Endodermal cell (in vitro differentiated cells): ENCODE measurements around the gene ASPHD1. TPM values are rescaled to one million over a fixed set of nuclear protein-coding genes. Genes with fewer than 3 reads are reported as not detected.

Source experiments
- DNase-seq: peaks from one replicate; pipeline ENCODE4 v3.0.0-alpha.2; 2017
- H3K27ac ChIP-seq: 2 replicates; pipeline ENCODE4 v1.5.1; 2013; ENCODE audit warnings: mild to moderate bottlenecking, low read depth, low read length, moderate library complexity
- H3K27me3 ChIP-seq: 2 replicates; pipeline ENCODE4 v1.6.1; 2013; ENCODE audit warnings: mild to moderate bottlenecking, low read length, moderate library complexity; ENCODE audit not compliant: insufficient read depth, control insufficient read depth, poor library complexity, severe bottlenecking
- H3K36me3 ChIP-seq: 2 replicates; pipeline ENCODE4 v1.7.0; 2013; ENCODE audit warnings: mild to moderate bottlenecking, low read length, moderate library complexity; ENCODE audit not compliant: control insufficient read depth, insufficient read depth
- H3K4me1 ChIP-seq: one replicate; pipeline ENCODE4 v1.7.0; 2013; ENCODE audit warnings: low read length; ENCODE audit not compliant: control insufficient read depth, insufficient read depth
- H3K4me3 ChIP-seq: 2 replicates; pipeline ENCODE4 v1.5.1; 2013; ENCODE audit warnings: mild to moderate bottlenecking, low read length, moderate library complexity
- H3K9ac ChIP-seq: 2 replicates; pipeline ENCODE4 v1.6.1; 2013; ENCODE audit warnings: mild to moderate bottlenecking, low read length, moderate library complexity; ENCODE audit not compliant: poor library complexity, severe bottlenecking; ENCODE audit errors: extremely low read depth
- H3K9me3 ChIP-seq: 2 replicates; pipeline ENCODE4 v1.6.1; 2013; ENCODE audit warnings: mild to moderate bottlenecking, low read length, moderate library complexity; ENCODE audit not compliant: control insufficient read depth
- H3K27ac Mint-ChIP-seq: 2 replicates; pipeline ENCODE4 v1.8.0; 2020; ENCODE audit warnings: mixed read lengths
- H3K27me3 Mint-ChIP-seq: 2 replicates; pipeline ENCODE4 v1.8.0; 2021; ENCODE audit warnings: mild to moderate bottlenecking, mixed read lengths; ENCODE audit not compliant: insufficient read depth
- H3K36me3 Mint-ChIP-seq: 2 replicates; pipeline ENCODE4 v1.8.0; 2020; ENCODE audit warnings: low read depth, mixed read lengths
- H3K4me1 Mint-ChIP-seq: 2 replicates; pipeline ENCODE4 v1.8.0; 2020; ENCODE audit warnings: mixed read lengths
- H3K4me3 Mint-ChIP-seq: 2 replicates; pipeline ENCODE4 v1.8.0; 2020; ENCODE audit warnings: mild to moderate bottlenecking, moderate library complexity, mixed read lengths
- H3K9me3 Mint-ChIP-seq: 2 replicates; pipeline ENCODE4 v1.8.0; 2020; ENCODE audit warnings: mild to moderate bottlenecking, mixed read lengths
- WGBS, 2 experiments: methylation state at CpG; one replicate each; pipeline versions ENCODE4 v1.1.5 to v1.1.7; 2013; ENCODE audit warnings: missing lambda C conversion rate in 2 of 2, mixed read lengths in 1 of 2; ENCODE audit not compliant: insufficient coverage in 1 of 2, insufficient read length in 1 of 2; 5-methylcytosine and 5-hydroxymethylcytosine counted together
- total RNA-seq, 2 donors: library from RNA; stranded (reverse); fragmentation: NEBNext Ultra II Directional in 1 of 2; extraction: Animal tissue kit (Norgen Biotek cat#: 25700) in 1 of 2; gene quantifications; 2 replicates in 1 of 2; 3 replicates in 1 of 2; pipeline ENCODE4 v1.2.1, GENCODE V29; 2021
- TF ChIP-seq, protein P1 (sequence below): fragments of 200-600 bp; sonication (generic); conservative IDR thresholded peaks from 2 replicates; pipeline ENCODE4 v1.5.0; 2021; ENCODE audit warnings: antibody characterized with exemption, mild to moderate bottlenecking

Gene ASPHD1
- total RNA-seq, 2 donors from 2014 or later, result 6.1 to 8.7 TPM

DNA sequence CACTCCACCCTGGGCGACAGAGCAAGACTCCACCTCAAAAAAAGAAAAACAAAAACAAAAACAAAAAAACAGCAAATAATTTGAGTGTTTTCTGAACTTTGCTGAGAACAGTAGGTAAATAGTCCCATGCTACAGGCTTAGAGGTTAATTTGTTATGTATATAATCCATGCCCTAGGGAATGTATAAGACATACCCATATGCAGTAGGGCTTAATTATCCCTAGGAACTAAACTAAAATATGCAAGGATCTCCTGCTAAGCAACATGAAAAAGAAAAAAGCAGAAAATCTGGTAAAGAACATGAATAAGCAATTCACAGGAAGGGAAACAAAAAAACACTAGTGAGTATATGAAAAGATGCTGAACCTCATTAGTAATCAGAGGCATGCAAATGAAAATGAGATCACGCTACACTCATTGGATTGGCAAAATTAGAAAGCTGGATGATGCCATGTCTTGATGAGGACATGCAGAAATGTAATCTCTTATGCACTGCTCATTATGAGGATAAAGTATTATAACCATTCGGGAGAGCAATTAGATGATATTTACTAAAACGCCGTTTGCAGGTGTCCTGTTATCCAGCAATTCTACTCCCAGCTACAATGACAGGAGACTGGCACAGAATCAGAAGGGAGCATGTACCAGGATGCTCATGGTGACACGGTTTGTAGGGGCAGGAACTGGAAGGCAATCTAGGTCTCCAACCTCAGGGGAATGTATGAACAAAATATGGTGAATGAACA lies 20.2 kb downstream of the ASPHD1 start:
- 95% methylated on average over 5 to 6 of the region's 6 CpGs for WGBS, 2 experiments

DNA sequence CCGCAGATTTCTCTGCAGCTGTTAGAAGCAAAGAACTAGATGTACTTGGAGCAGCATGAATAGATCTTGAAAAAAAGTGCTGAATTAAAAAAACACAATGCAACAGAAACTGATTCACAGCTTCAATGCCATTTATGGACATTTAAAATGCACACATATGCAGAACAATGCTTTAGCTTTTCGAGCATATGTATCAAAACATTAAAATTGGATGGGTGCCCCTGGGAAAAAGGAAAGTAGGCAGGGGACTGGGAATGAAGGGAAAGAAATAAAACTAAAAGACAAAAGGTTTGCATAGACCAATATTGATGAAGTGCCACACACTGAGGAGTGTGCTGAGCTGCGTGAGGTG lies 20.7 kb downstream of the ASPHD1 start:
- H3K9ac ChIP-seq, result no peak overlapping the region
- Mint-ChIP-seq H3K27ac (no peak overlapping the region), H3K27me3 (no peaks in the 10 kb centered on the region), H3K4me3 (no peak overlapping the region), H3K4me1 (peaks cover 5% of the 10 kb centered on the region), H3K36me3 (peaks cover 39% of the 10 kb centered on the region), H3K9me3 (no peaks in the 10 kb centered on the region)
- 97 to 100% methylated on average over 3 of the region's 3 CpGs for WGBS, 2 experiments
- peaks cover 55% of the 10 kb centered on the region for H3K36me3 ChIP-seq
- TF ChIP-seq, protein P1, sequence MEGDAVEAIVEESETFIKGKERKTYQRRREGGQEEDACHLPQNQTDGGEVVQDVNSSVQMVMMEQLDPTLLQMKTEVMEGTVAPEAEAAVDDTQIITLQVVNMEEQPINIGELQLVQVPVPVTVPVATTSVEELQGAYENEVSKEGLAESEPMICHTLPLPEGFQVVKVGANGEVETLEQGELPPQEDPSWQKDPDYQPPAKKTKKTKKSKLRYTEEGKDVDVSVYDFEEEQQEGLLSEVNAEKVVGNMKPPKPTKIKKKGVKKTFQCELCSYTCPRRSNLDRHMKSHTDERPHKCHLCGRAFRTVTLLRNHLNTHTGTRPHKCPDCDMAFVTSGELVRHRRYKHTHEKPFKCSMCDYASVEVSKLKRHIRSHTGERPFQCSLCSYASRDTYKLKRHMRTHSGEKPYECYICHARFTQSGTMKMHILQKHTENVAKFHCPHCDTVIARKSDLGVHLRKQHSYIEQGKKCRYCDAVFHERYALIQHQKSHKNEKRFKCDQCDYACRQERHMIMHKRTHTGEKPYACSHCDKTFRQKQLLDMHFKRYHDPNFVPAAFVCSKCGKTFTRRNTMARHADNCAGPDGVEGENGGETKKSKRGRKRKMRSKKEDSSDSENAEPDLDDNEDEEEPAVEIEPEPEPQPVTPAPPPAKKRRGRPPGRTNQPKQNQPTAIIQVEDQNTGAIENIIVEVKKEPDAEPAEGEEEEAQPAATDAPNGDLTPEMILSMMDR, result no peak
- DNase-seq, result no peak
- no peak overlapping the region for H3K27ac ChIP-seq
- H3K27me3 ChIP-seq, result no peaks in the 10 kb centered on the region
- H3K9me3 ChIP-seq, result no peaks in the 10 kb centered on the region
- no peak overlapping the region for H3K4me3 ChIP-seq
- no peaks in the 10 kb centered on the region for H3K4me1 ChIP-seq

More for the DNA sequence above, 20.2 kb downstream of the ASPHD1 start:
- peaks cover 44% of the 10 kb centered on the region for H3K36me3 Mint-ChIP-seq
- TF ChIP-seq, protein P1, result no peak
- DNase-seq, result no peak
- H3K4me3 Mint-ChIP-seq, result no peak overlapping the region
- no peaks in the 10 kb centered on the region for H3K27me3 ChIP-seq
- no peaks in the 10 kb centered on the region for H3K4me1 ChIP-seq
- peaks cover 60% of the 10 kb centered on the region for H3K36me3 ChIP-seq
- H3K27ac Mint-ChIP-seq, result no peak overlapping the region
- H3K9ac ChIP-seq, result no peak overlapping the region
- no peaks in the 10 kb centered on the region for H3K9me3 Mint-ChIP-seq
- H3K4me3 ChIP-seq, result no peak overlapping the region
- H3K9me3 ChIP-seq, result no peaks in the 10 kb centered on the region
- no peaks in the 10 kb centered on the region for H3K27me3 Mint-ChIP-seq
- peaks cover 5% of the 10 kb centered on the region for H3K4me1 Mint-ChIP-seq
- no peak overlapping the region for H3K27ac ChIP-seq

DNA sequence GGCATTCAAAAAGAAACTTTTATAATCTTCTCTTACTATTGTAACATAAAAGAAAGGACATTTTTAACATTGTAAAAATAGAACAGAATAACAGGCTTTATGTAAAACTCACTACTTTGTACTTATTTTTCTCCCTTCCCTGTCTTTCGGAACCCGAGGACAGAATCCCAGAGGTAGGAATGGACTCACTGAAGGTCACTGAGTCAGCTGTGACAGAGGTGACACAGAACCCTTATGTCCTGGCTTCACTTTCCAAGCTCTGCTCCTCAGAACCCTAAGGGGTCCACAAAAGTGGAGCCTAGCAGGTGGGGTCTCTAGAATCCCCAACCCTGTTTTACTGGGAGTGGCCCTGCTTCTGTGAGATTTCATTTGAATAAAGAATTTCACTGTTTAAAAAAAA lies 22.0 kb downstream of the ASPHD1 start:
- TF ChIP-seq, protein P1, result no peak
- 95 to 100% methylated on average over 2 of the region's 2 CpGs for WGBS, 2 experiments

More for the DNA sequence above, 22.0 kb downstream of the ASPHD1 start:
- Mint-ChIP-seq H3K27ac (no peak overlapping the region), H3K4me1 (peaks cover 13% of the 10 kb centered on the region), H3K27me3 (no peaks in the 10 kb centered on the region), H3K36me3 (peaks cover 28% of the 10 kb centered on the region), H3K9me3 (no peaks in the 10 kb centered on the region), H3K4me3 (no peak overlapping the region)
- no peak overlapping the region for H3K4me3 ChIP-seq
- no peak overlapping the region for H3K27ac ChIP-seq
- H3K27me3 ChIP-seq, result no peaks in the 10 kb centered on the region
- H3K4me1 ChIP-seq, result peaks cover 5% of the 10 kb centered on the region
- peaks cover 47% of the 10 kb centered on the region for H3K36me3 ChIP-seq
- DNase-seq, result no peak
- no peak overlapping the region for H3K9ac ChIP-seq
- no peaks in the 10 kb centered on the region for H3K9me3 ChIP-seq
